ENCODE data around the gene AKT2. TPM values are rescaled to one million over a fixed set of nuclear protein-coding genes. Genes with fewer than 3 reads are reported as not detected.
A peak's percentile ranks its signal among the peaks of the same experiment; 100 is the strongest.
"Not testable (repeated sequence)": the region's sequence is repeated elsewhere in the genome, so short reads cannot be mapped to it uniquely, and the experiment has no call there.

The AKT2 gene
- 65.5 TPM for polyA plus RNA-seq (2013, experiment 1 of 2)
- polyA plus RNA-seq (2013, experiment 2 of 2) = 63.8 TPM

GRCh38 chr19:40284501-40285352 is at the start of gene AKT2:
Gene AKT2, minus strand, starts transcription at chr19:40285345. Its CDS starts 20,078 bp downstream, at chr19:40265267.
- Histone ChIP-seq H3K4me1 (ENCODE audit: insufficient read depth, low read length) (peaks cover 15% of the 10 kb centered on the region), H3K27me3 (ENCODE audit: insufficient read depth, low read length) (no peaks in the 10 kb centered on the region), H3K9ac (ENCODE audit: low read depth, low read length) (peak within 1 kb of the TSS; percentile 94), H3K36me3 (ENCODE audit: insufficient read depth, low read length) (0 out of 2 replicates have a peak, but pooled peaks cover 3% of the 10 kb centered on the region), H3K27ac (ENCODE audit: low read depth, low read length) (peak within 1 kb of the TSS; percentile 92), H3K4me3 (ENCODE audit: low read length) (peak within 1 kb of the TSS; percentile 96), H3K9me3 (ENCODE audit: insufficient read depth, low read depth, low read length) (no peaks in the 10 kb centered on the region)
- WGBS = under 1% methylated on average over 68 of the region's 84 CpGs

GRCh38 chr19:40333083-40333482 is 47.9 kb upstream of the AKT2 start:
- 89% methylated on average over 5 of the region's 6 CpGs for WGBS
- not testable (repeated sequence) for H3K4me1 ChIP-seq (ENCODE audit: insufficient read depth, low read length); H3K9me3 ChIP-seq (ENCODE audit: insufficient read depth, low read depth, low read length); H3K9ac ChIP-seq (ENCODE audit: low read depth, low read length); H3K27me3 ChIP-seq (ENCODE audit: insufficient read depth, low read length); H3K27ac ChIP-seq (ENCODE audit: low read depth, low read length); H3K4me3 ChIP-seq (ENCODE audit: low read length)
- peaks cover 55% of the 10 kb centered on the region for H3K36me3 ChIP-seq (ENCODE audit: insufficient read depth, low read length)

GRCh38 chr19:40332669-40333068 is 47.5 kb upstream of the AKT2 start:
- no peaks in the 10 kb centered on the region for H3K9me3 ChIP-seq (ENCODE audit: insufficient read depth, low read depth, low read length)
- 0 out of 2 replicates have a peak, but pooled peaks cover 2% of the 10 kb centered on the region for H3K4me1 ChIP-seq (ENCODE audit: insufficient read depth, low read length)
- H3K27me3 ChIP-seq (ENCODE audit: insufficient read depth, low read length) = no peaks in the 10 kb centered on the region
- H3K36me3 ChIP-seq (ENCODE audit: insufficient read depth, low read length) = peaks cover 59% of the 10 kb centered on the region
- no peak overlapping the region for H3K9ac ChIP-seq (ENCODE audit: low read depth, low read length)
- 96% methylated on average over 6 of the region's 6 CpGs for WGBS
- no peak overlapping the region for H3K27ac ChIP-seq (ENCODE audit: low read depth, low read length)
- H3K4me3 ChIP-seq (ENCODE audit: low read length) = no peak overlapping the region

- H3K9ac ChIP-seq (ENCODE audit: low read depth, low read length) = no peak overlapping the region
- no peak overlapping the region for H3K4me3 ChIP-seq (ENCODE audit: low read length)
- no peaks in the 10 kb centered on the region for H3K9me3 ChIP-seq (ENCODE audit: insufficient read depth, low read depth, low read length)
- H3K27ac ChIP-seq (ENCODE audit: low read depth, low read length) = no peak overlapping the region
- peaks cover 70% of the 10 kb centered on the region for H3K36me3 ChIP-seq (ENCODE audit: insufficient read depth, low read length)
- 0 out of 2 replicates have a peak, but pooled peaks cover 2% of the 10 kb centered on the region for H3K4me1 ChIP-seq (ENCODE audit: insufficient read depth, low read length)
- H3K27me3 ChIP-seq (ENCODE audit: insufficient read depth, low read length) = no peaks in the 10 kb centered on the region
- 94% methylated on average over 5 of the region's 5 CpGs for WGBS
Measured at GRCh38 chr19:40331052-40331451, 45.9 kb upstream of the AKT2 start.

GRCh38 chr19:40326201-40326600 is 41.1 kb upstream of the AKT2 start:
- peaks cover 82% of the 10 kb centered on the region for H3K36me3 ChIP-seq (ENCODE audit: insufficient read depth, low read length)
- WGBS = 94% methylated on average over 14 of the region's 14 CpGs
- no peak overlapping the region for H3K27ac ChIP-seq (ENCODE audit: low read depth, low read length)
- no peak overlapping the region for H3K9ac ChIP-seq (ENCODE audit: low read depth, low read length)
- H3K9me3 ChIP-seq (ENCODE audit: insufficient read depth, low read depth, low read length) = no peaks in the 10 kb centered on the region
- H3K4me1 ChIP-seq (ENCODE audit: insufficient read depth, low read length) = 0 out of 2 replicates have a peak, but pooled peaks cover 2% of the 10 kb centered on the region
- H3K4me3 ChIP-seq (ENCODE audit: low read length) = no peak overlapping the region
- no peaks in the 10 kb centered on the region for H3K27me3 ChIP-seq (ENCODE audit: insufficient read depth, low read length)

GRCh38 chr19:40323705-40324104 is 38.6 kb upstream of the AKT2 start:
- peaks cover 74% of the 10 kb centered on the region for H3K36me3 ChIP-seq (ENCODE audit: insufficient read depth, low read length)
- no peaks in the 10 kb centered on the region for H3K4me1 ChIP-seq (ENCODE audit: insufficient read depth, low read length)
- no peaks in the 10 kb centered on the region for H3K9me3 ChIP-seq (ENCODE audit: insufficient read depth, low read depth, low read length)
- no peaks in the 10 kb centered on the region for H3K27me3 ChIP-seq (ENCODE audit: insufficient read depth, low read length)
- 96% methylated on average over 13 of the region's 13 CpGs for WGBS
- H3K9ac ChIP-seq (ENCODE audit: low read depth, low read length) = no peak overlapping the region
- H3K27ac ChIP-seq (ENCODE audit: low read depth, low read length) = no peak overlapping the region
- H3K4me3 ChIP-seq (ENCODE audit: low read length) = no peak overlapping the region

GRCh38 chr19:40322951-40323615 is 37.9 kb upstream of the AKT2 start:
- no peaks in the 10 kb centered on the region for H3K27me3 ChIP-seq (ENCODE audit: insufficient read depth, low read length)
- no peaks in the 10 kb centered on the region for H3K9me3 ChIP-seq (ENCODE audit: insufficient read depth, low read depth, low read length)
- no peaks in the 10 kb centered on the region for H3K4me1 ChIP-seq (ENCODE audit: insufficient read depth, low read length)
- H3K36me3 ChIP-seq (ENCODE audit: insufficient read depth, low read length) = peaks cover 71% of the 10 kb centered on the region
- H3K4me3 ChIP-seq (ENCODE audit: low read length) = no peak overlapping the region
- H3K27ac ChIP-seq (ENCODE audit: low read depth, low read length) = no peak overlapping the region
- no peak overlapping the region for H3K9ac ChIP-seq (ENCODE audit: low read depth, low read length)
- 93% methylated on average over 15 of the region's 15 CpGs for WGBS

GRCh38 chr19:40322271-40322610 is 37.1 kb upstream of the AKT2 start:
- H3K27me3 ChIP-seq (ENCODE audit: insufficient read depth, low read length) = no peaks in the 10 kb centered on the region
- H3K9me3 ChIP-seq (ENCODE audit: insufficient read depth, low read depth, low read length) = no peaks in the 10 kb centered on the region
- no peaks in the 10 kb centered on the region for H3K4me1 ChIP-seq (ENCODE audit: insufficient read depth, low read length)
- peaks cover 62% of the 10 kb centered on the region for H3K36me3 ChIP-seq (ENCODE audit: insufficient read depth, low read length)
- no peak overlapping the region for H3K27ac ChIP-seq (ENCODE audit: low read depth, low read length)
- WGBS = 89% methylated on average over 7 of the region's 7 CpGs
- H3K4me3 ChIP-seq (ENCODE audit: low read length) = no peak overlapping the region
- no peak overlapping the region for H3K9ac ChIP-seq (ENCODE audit: low read depth, low read length)

GRCh38 chr19:40321566-40322270 is 36.6 kb upstream of the AKT2 start:
- peaks cover 60% of the 10 kb centered on the region for H3K36me3 ChIP-seq (ENCODE audit: insufficient read depth, low read length)

GRCh38 chr19:40321076-40321475 is 35.9 kb upstream of the AKT2 start:
- no peaks in the 10 kb centered on the region for H3K27me3 ChIP-seq (ENCODE audit: insufficient read depth, low read length)
- H3K4me3 ChIP-seq (ENCODE audit: low read length) = no peak overlapping the region
- no peak overlapping the region for H3K9ac ChIP-seq (ENCODE audit: low read depth, low read length)
- no peak overlapping the region for H3K27ac ChIP-seq (ENCODE audit: low read depth, low read length)
- 97% methylated on average over 18 of the region's 18 CpGs for WGBS
- no peaks in the 10 kb centered on the region for H3K9me3 ChIP-seq (ENCODE audit: insufficient read depth, low read depth, low read length)
- H3K4me1 ChIP-seq (ENCODE audit: insufficient read depth, low read length) = no peaks in the 10 kb centered on the region
- H3K36me3 ChIP-seq (ENCODE audit: insufficient read depth, low read length) = peaks cover 54% of the 10 kb centered on the region

More at GRCh38 chr19:40321566-40322270, 36.6 kb upstream of the AKT2 start:
- no peak overlapping the region for H3K27ac ChIP-seq (ENCODE audit: low read depth, low read length)
- no peaks in the 10 kb centered on the region for H3K9me3 ChIP-seq (ENCODE audit: insufficient read depth, low read depth, low read length)
- 95% methylated on average over 27 of the region's 27 CpGs for WGBS
- H3K9ac ChIP-seq (ENCODE audit: low read depth, low read length) = no peak overlapping the region
- H3K4me3 ChIP-seq (ENCODE audit: low read length) = no peak overlapping the region
- H3K4me1 ChIP-seq (ENCODE audit: insufficient read depth, low read length) = no peaks in the 10 kb centered on the region
- H3K27me3 ChIP-seq (ENCODE audit: insufficient read depth, low read length) = no peaks in the 10 kb centered on the region

GRCh38 chr19:40320558-40320935 is 35.4 kb upstream of the AKT2 start:
- H3K27me3 ChIP-seq (ENCODE audit: insufficient read depth, low read length) = no peaks in the 10 kb centered on the region
- H3K4me3 ChIP-seq (ENCODE audit: low read length) = no peak overlapping the region
- H3K4me1 ChIP-seq (ENCODE audit: insufficient read depth, low read length) = no peaks in the 10 kb centered on the region
- no peak overlapping the region for H3K27ac ChIP-seq (ENCODE audit: low read depth, low read length)
- peaks cover 49% of the 10 kb centered on the region for H3K36me3 ChIP-seq (ENCODE audit: insufficient read depth, low read length)
- 94% methylated on average over 7 of the region's 7 CpGs for WGBS
- no peaks in the 10 kb centered on the region for H3K9me3 ChIP-seq (ENCODE audit: insufficient read depth, low read depth, low read length)
- no peak overlapping the region for H3K9ac ChIP-seq (ENCODE audit: low read depth, low read length)
